IMR-90 (cell line): ENCODE data around the gene KCNMA1. TPM values are rescaled to one million over a fixed set of nuclear protein-coding genes. Genes with fewer than 3 reads are reported as not detected.

Experiments
- ATAC-seq: fragments of 200-7000 bp; cut with Tn5 transposase; 2 replicates; pipeline ENCODE4 v1.9.1; 2020; ENCODE audit warnings: low read depth, mild to moderate bottlenecking, moderate library complexity
- BruUV-seq: library from RNA; stranded (reverse); fragments of 400-500 nt; replicated peaks from 2 replicates; lab custom pipeline; 2021; lab: Mats Ljungman, UMichigan
- CTCF ChIA-PET: fragments of 300-600 bp; formaldehyde crosslinking; extraction: SDS; loops from one replicate; lab custom pipeline; 2021; ENCODE audit warnings: antibody characterized with exemption; lab: Yijun Ruan, JAX
- POLR2A ChIA-PET: fragments of 300-600 bp; sonication (Branson Sonifier 250); formaldehyde crosslinking; loops from one replicate; lab custom pipeline; 2022; ENCODE audit warnings: antibody characterized with exemption; ENCODE audit not compliant: unreplicated experiment; lab: Charles Lee
- DNase-seq: peaks from one replicate; pipeline ENCODE4 v3.0.0; 2013
- H2AFZ ChIP-seq: replicated peaks from 2 replicates; pipeline ENCODE3; 2013; ENCODE audit warnings: low read length, mild to moderate bottlenecking; ENCODE audit not compliant: poor library complexity
- H2AK5ac ChIP-seq: 2 replicates; pipeline ENCODE4 v1.6.1; 2013; ENCODE audit warnings: low read depth, low read length, inconsistent platforms
- H2AK9ac ChIP-seq: replicated peaks from 2 replicates; pipeline ENCODE3; 2013; ENCODE audit warnings: mild to moderate bottlenecking, low read depth, low read length, moderate library complexity; ENCODE audit not compliant: poor library complexity
- H2BK120ac ChIP-seq: 2 replicates; pipeline ENCODE4 v1.6.1; 2013; ENCODE audit warnings: low read depth, low read length, inconsistent platforms
- H2BK15ac ChIP-seq: 3 replicates; pipeline ENCODE4 v1.6.1; 2013; ENCODE audit warnings: low read depth, low read length, inconsistent platforms
- H2BK20ac ChIP-seq: 2 replicates; pipeline ENCODE4 v1.6.1; 2013; ENCODE audit warnings: low read depth, mild to moderate bottlenecking, inconsistent platforms, low read length, moderate library complexity
- H2BK5ac ChIP-seq: 2 replicates; pipeline ENCODE4 v1.6.1; 2013; ENCODE audit warnings: mild to moderate bottlenecking, low read depth, low read length, inconsistent platforms; ENCODE audit not compliant: poor library complexity, severe bottlenecking
- H3K14ac ChIP-seq: replicated peaks from 2 replicates; pipeline ENCODE4 v1.6.1; 2013; ENCODE audit warnings: low read depth, low read length, inconsistent platforms
- H3K18ac ChIP-seq: 2 replicates; pipeline ENCODE4 v1.6.1; 2013; ENCODE audit warnings: low read depth, low read length, control low read depth
- H3K23ac ChIP-seq: 2 replicates; pipeline ENCODE4 v1.6.1; 2013; ENCODE audit warnings: low read depth, low read length, inconsistent platforms
- H3K27ac ChIP-seq: 2 replicates; pipeline ENCODE4 v1.5.1; 2013; ENCODE audit warnings: mild to moderate bottlenecking, control low read depth, low read length; ENCODE audit not compliant: insufficient read depth
- H3K27me3 ChIP-seq: 2 replicates; pipeline ENCODE4 v1.6.1; 2013; ENCODE audit warnings: low read length; ENCODE audit not compliant: control insufficient read depth, insufficient read depth
- H3K36me3 ChIP-seq: 2 replicates; pipeline ENCODE4 v1.6.1; 2013; ENCODE audit warnings: low read length, mixed read lengths; ENCODE audit not compliant: control insufficient read depth, insufficient read depth
- H3K4ac ChIP-seq: 2 replicates; pipeline ENCODE4 v1.6.1; 2013; ENCODE audit warnings: low read depth, low read length, inconsistent platforms
- H3K4me1 ChIP-seq: 2 replicates; pipeline ENCODE4 v1.6.1; 2013; ENCODE audit warnings: low read length, mixed read lengths; ENCODE audit not compliant: control insufficient read depth, insufficient read depth
- H3K4me2 ChIP-seq: 2 replicates; pipeline ENCODE4 v1.6.1; 2013; ENCODE audit warnings: low read depth, mild to moderate bottlenecking, control low read depth, low read length, moderate library complexity
- H3K4me3 ChIP-seq: 2 replicates; pipeline ENCODE4 v1.5.1; 2013; ENCODE audit warnings: low read depth, mild to moderate bottlenecking, control low read depth, low read length, moderate library complexity; ENCODE audit not compliant: insufficient read depth
- H3K56ac ChIP-seq: 2 replicates; pipeline ENCODE4 v1.6.1; 2013; ENCODE audit warnings: low read length, inconsistent platforms; ENCODE audit not compliant: insufficient read depth; ENCODE audit errors: extremely low read depth
- H3K79me1 ChIP-seq, 2 experiments: 2 replicates each; pipeline ENCODE4 v1.6.1; 2013; ENCODE audit warnings: low read length in 2 of 2, inconsistent platforms in 1 of 2, low read depth in 1 of 2
- H3K9ac ChIP-seq: 2 replicates; pipeline ENCODE4 v1.6.1; 2013; ENCODE audit warnings: low read depth, low read length, control low read depth
- H3K9me1 ChIP-seq: 2 replicates; pipeline ENCODE4 v1.6.1; 2013; ENCODE audit warnings: low read length, inconsistent platforms; ENCODE audit not compliant: insufficient read depth
- H3K9me3 ChIP-seq: 2 replicates; pipeline ENCODE4 v1.6.1; 2013; ENCODE audit warnings: low read length; ENCODE audit not compliant: control insufficient read depth, insufficient read depth
- H4K20me1 ChIP-seq: 2 replicates; pipeline ENCODE4 v1.6.1; 2013; ENCODE audit warnings: low read length, inconsistent platforms; ENCODE audit not compliant: insufficient read depth
- H4K5ac ChIP-seq: 2 replicates; pipeline ENCODE4 v1.6.1; 2013; ENCODE audit warnings: mild to moderate bottlenecking, low read depth, low read length, control low read depth
- H4K8ac ChIP-seq, 2 experiments: 2 replicates each; pipeline ENCODE4 v1.6.1; 2013; ENCODE audit warnings: low read depth in 2 of 2, low read length in 2 of 2, control low read depth in 1 of 2, inconsistent platforms in 1 of 2
- H4K91ac ChIP-seq: 2 replicates; pipeline ENCODE4 v1.6.1; 2013; ENCODE audit warnings: low read depth, low read length, inconsistent platforms; ENCODE audit not compliant: insufficient read depth
- BHLHE40 ChIP-seq: fragments of 150-350 bp; IDR thresholded peaks from 2 replicates; pipeline ENCODE4 v1.6.1; 2016; ENCODE audit warnings: mild to moderate bottlenecking, low read depth, low read length
- CHD1 ChIP-seq: IDR thresholded peaks from 2 replicates; pipeline ENCODE4 v1.6.1; 2012; ENCODE audit warnings: low read depth, low read length, improper control_type of control experiment
- ELK1 ChIP-seq: fragments of 150-350 bp; IDR thresholded peaks from 2 replicates; pipeline ENCODE4 v1.6.1; 2016; ENCODE audit warnings: low read depth, mild to moderate bottlenecking, low read length, moderate library complexity, borderline replicate concordance
- FOS ChIP-seq: fragments of 150-350 bp; IDR thresholded peaks from 2 replicates; pipeline ENCODE4 v1.6.1; 2016; ENCODE audit warnings: low read depth, low read length
- MAFK ChIP-seq: IDR thresholded peaks from 2 replicates; pipeline ENCODE4 v1.6.1; 2012; ENCODE audit warnings: low read depth, low read length, improper control_type of control experiment
- MAZ ChIP-seq: IDR thresholded peaks from 2 replicates; pipeline ENCODE4 v1.6.1; 2012; ENCODE audit warnings: low read depth, mild to moderate bottlenecking, low read length, improper control_type of control experiment, moderate library complexity, borderline replicate concordance
- MXI1 ChIP-seq: IDR thresholded peaks from 2 replicates; pipeline ENCODE4 v1.6.1; 2012; ENCODE audit warnings: low read depth, mild to moderate bottlenecking, low read length, moderate library complexity, borderline replicate concordance
- NFE2L2 ChIP-seq: fragments of 150-350 bp; IDR thresholded peaks from 2 replicates; pipeline ENCODE4 v1.6.1; 2016; ENCODE audit warnings: low read depth, mild to moderate bottlenecking, low read length
- POLR2A ChIP-seq: IDR thresholded peaks from 2 replicates; pipeline ENCODE4 v1.6.1; 2012; ENCODE audit warnings: mild to moderate bottlenecking, low read depth, low read length
- RAD21 ChIP-seq: IDR thresholded peaks from 2 replicates; pipeline ENCODE4 v1.6.1; 2012; ENCODE audit warnings: low read length, improper control_type of control experiment
- RCOR1 ChIP-seq: IDR thresholded peaks from 2 replicates; pipeline ENCODE4 v1.6.1; 2012; ENCODE audit warnings: mild to moderate bottlenecking, low read length, improper control_type of control experiment; ENCODE audit not compliant: insufficient replicate concordance
- RFX5 ChIP-seq: IDR thresholded peaks from 2 replicates; pipeline ENCODE4 v1.8.0; 2012; ENCODE audit warnings: low read depth, mild to moderate bottlenecking, low read length, moderate library complexity
- SMC3 ChIP-seq: fragments of 150-350 bp; IDR thresholded peaks from 2 replicates; pipeline ENCODE4 v1.6.1; 2016; ENCODE audit warnings: low read depth, mild to moderate bottlenecking, antibody characterized with exemption, low read length, moderate library complexity
- USF2 ChIP-seq: fragments of 150-350 bp; IDR thresholded peaks from 2 replicates; pipeline ENCODE4 v1.6.1; 2017; ENCODE audit warnings: mild to moderate bottlenecking, antibody characterized with exemption, low read length, low read depth
- WGBS, 2 experiments: methylation state at CpG; one replicate each; pipeline versions ENCODE4 v1.1.5 to v1.1.7; 2013; ENCODE audit warnings: missing lambda C conversion rate in 2 of 2; ENCODE audit not compliant: insufficient read length in 1 of 2; ENCODE audit errors: extremely low coverage in 2 of 2; 5-methylcytosine and 5-hydroxymethylcytosine counted together
- dilution Hi-C: fragments of 300-500 bp; cut with HindIII; formaldehyde crosslinking; loops from one replicate; pipeline ENCODE4 v1.14.3; 2018; ENCODE audit warnings: low sequenced_read_pairs; ENCODE audit not compliant: unreplicated experiment
- in situ Hi-C: fragments of 300-500 bp; cut with MboI; formaldehyde crosslinking; loops from 3 replicates; pipeline ENCODE4 v1.14.3; 2019; ENCODE audit warnings: low sequenced_read_pairs, inconsistent platforms, mixed read lengths
- intact Hi-C: fragments of 100-400 bp; cut with micrococcal nuclease; formaldehyde crosslinking; loops from 2 replicates; pipeline ENCODE4 v1.10.0; 2022
- polyA plus RNA-seq, 3 experiments: library from polyadenylated mRNA; depleted of rRNA; stranded (reverse); fragments of >200 nt; gene quantifications; 2 replicates each; pipeline ENCODE4 v1.2.3, GENCODE V29; 2012; ENCODE audit warnings: low replicate concordance in 1 of 3
- total RNA-seq: library from RNA; depleted of rRNA; stranded (reverse); fragments of >200 nt; gene quantifications from 2 replicates; pipeline ENCODE4 v1.2.3, GENCODE V29; 2012

KCNMA1 gene
- total and polyA plus RNA-seq, 2 of the 4 experiments (the other 2 are of a cell fraction): 25.6 to 29.6 TPM

- Histone ChIP-seq H2BK120ac (peak overlapping the region; percentile 82; the same call in 1 of the 2 replicates), H2AFZ (no peak overlapping the region), H2AK5ac (peak overlapping the region; percentile 81), H3K36me3 (no peaks in the 10 kb centered on the region), H3K14ac (peak overlapping the region; percentile 84), H2AK9ac (no peak overlapping the region), H3K4me2 (no peak overlapping the region), H3K27me3 (no peaks in the 10 kb centered on the region), H3K23ac (no peak overlapping the region), H4K91ac (peak overlapping the region; percentile 27; the same call in 1 of the 2 replicates), H2BK20ac (peak overlapping the region; percentile 78), H3K9me1 (peaks cover 15% of the 10 kb centered on the region), H3K18ac (no peak overlapping the region), H3K4me3 (no peak overlapping the region), H2BK5ac (no peak overlapping the region), H3K9ac (no peak overlapping the region), H3K4ac (peak overlapping the region; percentile 79), H4K20me1 (no peaks in the 10 kb centered on the region), H3K27ac (no peak overlapping the region), H3K9me3 (no peaks in the 10 kb centered on the region), H3K56ac (no peak overlapping the region), H3K4me1 (peaks cover 14% of the 10 kb centered on the region), H3K79me1 (peaks cover 0 to 13% of the 10 kb centered on the region in 2 experiments; a peak in 1 of 4 replicates), H4K5ac (no peak overlapping the region), H4K8ac (peak overlapping the region in 1 of 2 experiments; percentile 59; a peak in 1 of 4 replicates), H2BK15ac (peak overlapping the region; percentile 91; the same call in 1 of the 3 replicates)
- POLR2A ChIA-PET: no interaction called here
- no peak for TF ChIP-seq USF2
- no peak for TF ChIP-seq POLR2A
- no peak for TF ChIP-seq MXI1
- TF ChIP-seq ELK1: no peak
- no peak for TF ChIP-seq CHD1
- no peak for TF ChIP-seq MAZ
- TF ChIP-seq RFX5: no peak
- TF ChIP-seq MAFK: no peak
- no peak for TF ChIP-seq SMC3
- no peak for TF ChIP-seq NFE2L2
- no peak for TF ChIP-seq RAD21
- no peak for TF ChIP-seq BHLHE40
- no peak for TF ChIP-seq RCOR1
- no peak for TF ChIP-seq FOS
- in situ Hi-C loops: no loop called here
- intact Hi-C loops: no loop called here
- CTCF ChIA-PET: no interaction called here
- dilution Hi-C loops: no loop called here
- 94% methylated on average over 2 of the region's 6 CpGs; no CpG with 5 or more reads in 1 of the 2 experiments for WGBS, 2 experiments
- DNase-seq (peak; percentile 26), ATAC-seq (no peak)
- BruUV-seq: no TSS peak
Measured at GRCh38 chr10:77348082-77348481, 289.5 kb downstream of the KCNMA1 start.
